Fibroblast of pulmonary artery (primary cell): Measurements from ENCODE around the gene ALOX12B.

ENCODE experiments used
- DNase-seq: peaks from one replicate; pipeline ENCODE4 v3.0.0-alpha.2; 2010; ENCODE audit warnings: low read depth
- H3K4me3 ChIP-seq: replicated peaks from 2 replicates; pipeline ENCODE4 v1.5.1; 2011; ENCODE audit warnings: low read depth, mild to moderate bottlenecking, control low read depth, low read length, moderate library complexity
- CTCF ChIP-seq: IDR thresholded peaks from 2 replicates; pipeline ENCODE4 v1.5.1; 2011; ENCODE audit warnings: mild to moderate bottlenecking, control low read depth, low read length, inconsistent platforms; ENCODE audit errors: missing control alignments

ALOX12B gene

GRCh38 chr17:8041979-8042378 is 45.5 kb downstream of the ALOX12B start:
- no peak overlapping the region for H3K4me3 ChIP-seq
- no peak for TF ChIP-seq CTCF
- no peak for DNase-seq

GRCh38 chr17:8041249-8041928 is 46.1 kb downstream of the ALOX12B start:
- H3K4me3 ChIP-seq: no peak overlapping the region
- TF ChIP-seq CTCF: peak; percentile 69
- DNase-seq: peak; percentile 95

- no peak for DNase-seq
- H3K4me3 ChIP-seq: no peak overlapping the region
- TF ChIP-seq CTCF: no peak
These were observed 47.8 kb downstream of the ALOX12B start for GRCh38 chr17:8039611-8040168.

- TF ChIP-seq CTCF: no peak
- H3K4me3 ChIP-seq: no peak within 1 kb of the TSS
- DNase-seq: no peak
These were observed 48.4 kb downstream of the ALOX12B start, which contains the start of gene ALOX15B for GRCh38 chr17:8038954-8039610. Gene ALOX15B, plus strand, starts transcription at chr17:8039059. Its CDS starts 97 bp downstream, at chr17:8039156.

- no peak overlapping the region for H3K4me3 ChIP-seq
- no peak for DNase-seq
- TF ChIP-seq CTCF: no peak
These were observed 55.1 kb downstream of the ALOX12B start for GRCh38 chr17:8032442-8032841.

- no peak for DNase-seq
- TF ChIP-seq CTCF: no peak
- H3K4me3 ChIP-seq: no peak overlapping the region
These were observed 55.6 kb downstream of the ALOX12B start for GRCh38 chr17:8031950-8032349.

GRCh38 chr17:8031261-8031661 is 56.3 kb downstream of the ALOX12B start:
- no peak for DNase-seq
- TF ChIP-seq CTCF: no peak
- H3K4me3 ChIP-seq: no peak overlapping the region
